Measurements from ENCODE around the gene UTS2B.

- TF ChIP-seq POLR2A (IDR thresholded peaks at IDR 0.05), result no peak
- no peak for TF ChIP-seq CTCF (IDR thresholded peaks at IDR 0.05)
Measured at GRCh38 chr3:191282251-191283185, 47.8 kb downstream of the UTS2B start.
